ENCODE results near the gene CARNS1. TPM values are rescaled to one million over a fixed set of nuclear protein-coding genes. Genes with fewer than 3 reads are reported as not detected.
A peak's percentile ranks its signal among the peaks of the same experiment; 100 is the strongest.

The CARNS1 gene
- total and polyA plus RNA-seq, 10 donors, result 1.0 to 4.4 (median 2.0) TPM

GRCh38 chr11:67428052-67429001 lies 12.8 kb downstream of the CARNS1 start, which contains the start of gene RPS6KB2:
Gene RPS6KB2, plus strand, starts transcription at chr11:67428494. Its CDS starts 52 bp downstream, at chr11:67428546.
- no peaks in the 10 kb centered on the region for H3K27me3 ChIP-seq (replicated peaks in 1 of 7)
- no peaks in the 10 kb centered on the region for H3K9me3 ChIP-seq
- 0 to 1% (median 0%) methylated on average over 58 to 68 of the region's 68 CpGs for WGBS, 5 donors
- TF ChIP-seq POLR2AphosphoS5 (IDR thresholded peaks at IDR 0.05), result peak; percentile 97 to 99 (median 98)
- peak in 4 of 11 experiments; percentile 17 to 33 (median 30) for TF ChIP-seq CTCF (IDR thresholded peaks at IDR 0.05 in 8 of 11, conservative IDR thresholded peaks at IDR 0.05 in 3 of 11)
- TF ChIP-seq POLR2A (IDR thresholded peaks at IDR 0.05), result peak; percentile 85 to 95 (median 85)
- H3K27ac ChIP-seq, result peak within 1 kb of the TSS; percentile 91 to 97 (median 94)
- DNase-seq, result peak; percentile 100
- peak within 1 kb of the TSS; percentile 72 to 96 (median 80) for H3K4me3 ChIP-seq
- H3K4me1 ChIP-seq, result peaks cover 16 to 66% (median 44%) of the 10 kb centered on the region in 6 donors
- H3K36me3 ChIP-seq, result peaks cover 0 to 42% (median 29%) of the 10 kb centered on the region in 6 donors
- intact Hi-C loops (cut with DNase I; ENCODE audit: low total_unique reads), result no loop called here

GRCh38 chr11:67429038-67429668 lies 13.7 kb downstream of the CARNS1 start:
- 50 to 77% (median 57%) methylated on average over 4 to 12 of the region's 12 CpGs for WGBS, 5 donors
- H3K27me3 ChIP-seq (replicated peaks in 1 of 7), result no peaks in the 10 kb centered on the region
- H3K4me3 ChIP-seq, result peak overlapping the region; percentile 72 to 96 (median 80)
- DNase-seq, result no peak
- H3K27ac ChIP-seq, result peak overlapping the region in 6 of 8 donors; percentile 91 to 97 (median 94)
- intact Hi-C loops (cut with DNase I; ENCODE audit: low total_unique reads), result no loop called here
- TF ChIP-seq POLR2AphosphoS5 (IDR thresholded peaks at IDR 0.05) (no peak), POLR2A (IDR thresholded peaks at IDR 0.05) (no peak), CTCF (IDR thresholded peaks at IDR 0.05 in 8 of 11, conservative IDR thresholded peaks at IDR 0.05 in 3 of 11) (no peak)
- peaks cover 0 to 50% (median 35%) of the 10 kb centered on the region in 6 donors for H3K36me3 ChIP-seq
- H3K9me3 ChIP-seq, result no peaks in the 10 kb centered on the region
- peaks cover 24 to 72% (median 52%) of the 10 kb centered on the region in 6 donors for H3K4me1 ChIP-seq

- H3K36me3 ChIP-seq, result peaks cover 0 to 56% (median 41%) of the 10 kb centered on the region in 6 donors
- peak overlapping the region in 3 of 8 donors; percentile 72 to 96 (median 91) for H3K4me3 ChIP-seq
- DNase-seq, result no peak
- H3K27ac ChIP-seq, result peak overlapping the region in 1 of 8 donors; percentile 96
- 86 to 91% (median 87%) methylated on average over 11 of the region's 11 CpGs for WGBS, 5 donors
- TF ChIP-seq POLR2AphosphoS5 (IDR thresholded peaks at IDR 0.05), result no peak
- no peak for TF ChIP-seq POLR2A (IDR thresholded peaks at IDR 0.05)
- TF ChIP-seq CTCF (IDR thresholded peaks at IDR 0.05 in 8 of 11, conservative IDR thresholded peaks at IDR 0.05 in 3 of 11), result no peak
- H3K4me1 ChIP-seq, result peaks cover 26 to 73% (median 58%) of the 10 kb centered on the region in 6 donors
- intact Hi-C loops (cut with DNase I; ENCODE audit: low total_unique reads), result no loop called here
- H3K9me3 ChIP-seq, result no peaks in the 10 kb centered on the region
- H3K27me3 ChIP-seq (replicated peaks in 1 of 7), result no peaks in the 10 kb centered on the region
These were observed 14.2 kb downstream of the CARNS1 start for GRCh38 chr11:67429722-67430121.

Data from spleen (tissue), 11 donors.